HG03159 (cell line): ENCODE results near the gene DUOX1.
"Not testable (repeated sequence)": the region's sequence is repeated elsewhere in the genome, so short reads cannot be mapped to it uniquely, and the experiment has no call there.

Experiments used
- ATAC-seq: cut with Tn5 transposase; IDR thresholded peaks from one replicate; pipeline ENCODE4 v1.9.1; 2021; ENCODE audit warnings: mild to moderate bottlenecking, moderate library complexity; ENCODE audit not compliant: unreplicated experiment

Gene DUOX1

GRCh38 chr15:45120081-45120972 is 9.5 kb upstream of the DUOX1 start:
- ATAC-seq: no peak

GRCh38 chr15:45121020-45121419 is 8.8 kb upstream of the DUOX1 start:
- no peak for ATAC-seq

GRCh38 chr15:45121706-45122417 is 7.9 kb upstream of the DUOX1 start:
- ATAC-seq: no peak

GRCh38 chr15:45122719-45123118 is 7.1 kb upstream of the DUOX1 start:
- no peak for ATAC-seq

GRCh38 chr15:45123397-45123796 is 6.4 kb upstream of the DUOX1 start:
- no peak for ATAC-seq

- ATAC-seq: no peak
Measured at GRCh38 chr15:45126535-45127158, 3.1 kb upstream of the DUOX1 start.

GRCh38 chr15:45128971-45129639 is 689 bp upstream of the DUOX1 start:
- ATAC-seq: no peak

GRCh38 chr15:45130291-45131000 is 652 bp downstream of the DUOX1 start:
- no peak for ATAC-seq

- ATAC-seq: no peak
Measured at GRCh38 chr15:45131510-45131909, 1.7 kb downstream of the DUOX1 start.

- no peak for ATAC-seq
Measured at GRCh38 chr15:45132844-45133560, 3.2 kb downstream of the DUOX1 start.

- no peak for ATAC-seq
Measured at GRCh38 chr15:45133561-45133920, 3.7 kb downstream of the DUOX1 start.

- ATAC-seq: no peak
Measured at GRCh38 chr15:45134046-45134445, 4.3 kb downstream of the DUOX1 start.

- ATAC-seq: no peak
Measured at GRCh38 chr15:45134682-45135604, 5.1 kb downstream of the DUOX1 start.

GRCh38 chr15:45135705-45136377 is 6.0 kb downstream of the DUOX1 start:
- not testable (repeated sequence) for ATAC-seq

GRCh38 chr15:45136378-45136764 is 6.6 kb downstream of the DUOX1 start:
- ATAC-seq: no peak

GRCh38 chr15:45137703-45138102 is 7.9 kb downstream of the DUOX1 start:
- no peak for ATAC-seq

GRCh38 chr15:45138814-45139765 is 9.3 kb downstream of the DUOX1 start:
- no peak for ATAC-seq
